Measurements from ENCODE around the gene ZMYND11. TPM values are rescaled to one million over a fixed set of nuclear protein-coding genes. Genes with fewer than 3 reads are reported as not detected.

Gene ZMYND11
- total and polyA plus RNA-seq, 2 of the 8 experiments (the other 6 are each of a cell fraction or from before 2014, with no cell fraction given): 7.5 to 26.6 TPM

GRCh38 chr10:251982-252582 is 116.8 kb downstream of the ZMYND11 start (continued):
- TF ChIP-seq NANOG (IDR thresholded peaks at IDR 0.05; ENCODE audit: insufficient read depth, low read depth, low read length, poor library complexity, severe bottlenecking): no peak
- no peak for TF ChIP-seq HDAC6 (IDR thresholded peaks at IDR 0.05; ENCODE audit: low read depth, low read length)
- TF ChIP-seq ATF3 (IDR thresholded peaks at IDR 0.05; ENCODE audit: insufficient read depth, low read depth, low read length): no peak
- TF ChIP-seq HDAC2 (IDR thresholded peaks at IDR 0.05; ENCODE audit: borderline replicate concordance in 1 of 2, low read depth in 2 of 2, low read length in 2 of 2): no peak
- TF ChIP-seq GABPA (IDR thresholded peaks at IDR 0.05; ENCODE audit: borderline replicate concordance, insufficient read depth, low read length): no peak
- TF ChIP-seq KDM1A (IDR thresholded peaks at IDR 0.05; ENCODE audit: borderline replicate concordance, low read length): no peak
